ENCODE measurements around the gene ERCC2.

The ERCC2 gene

DNA sequence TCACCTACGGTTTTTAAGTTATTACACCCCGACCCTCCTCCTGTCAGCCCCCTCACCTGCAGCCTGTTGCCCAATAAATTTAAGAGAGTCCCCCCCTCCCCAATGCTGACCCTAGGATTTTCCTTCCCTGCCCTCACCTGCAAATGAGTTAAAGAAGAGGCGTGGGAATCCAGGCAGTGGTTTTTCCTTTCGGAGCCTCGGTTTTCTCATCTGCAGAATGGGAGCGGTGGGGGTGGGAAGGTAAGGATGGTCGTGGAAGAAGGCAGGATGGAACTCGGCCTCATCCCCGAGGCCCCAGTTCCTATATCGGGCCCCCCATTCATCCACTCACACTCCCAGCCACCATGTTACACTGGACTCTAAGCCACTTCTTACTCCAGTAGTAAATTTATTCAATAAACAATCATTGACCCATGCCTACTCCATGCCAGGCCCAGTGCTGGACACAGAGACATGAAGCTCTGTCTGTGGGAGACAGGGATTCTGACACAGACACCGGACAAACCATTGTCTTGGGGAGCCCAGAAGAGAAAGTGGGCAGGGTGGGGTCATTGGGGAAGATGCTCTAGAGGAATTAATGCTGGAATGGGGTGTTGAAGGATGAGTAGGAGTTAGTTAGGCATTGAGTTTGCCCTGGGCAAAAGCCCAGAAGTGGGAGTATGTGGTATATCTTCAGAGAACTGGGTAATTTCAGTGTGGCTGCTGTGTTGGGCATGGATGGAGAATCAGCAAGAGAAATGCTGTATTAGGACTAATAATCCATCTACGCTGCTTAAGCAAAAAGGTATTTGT lies 66.9 kb downstream of the ERCC2 start:
- no peak for DNase-seq (ENCODE audit: low spot score)

DNA sequence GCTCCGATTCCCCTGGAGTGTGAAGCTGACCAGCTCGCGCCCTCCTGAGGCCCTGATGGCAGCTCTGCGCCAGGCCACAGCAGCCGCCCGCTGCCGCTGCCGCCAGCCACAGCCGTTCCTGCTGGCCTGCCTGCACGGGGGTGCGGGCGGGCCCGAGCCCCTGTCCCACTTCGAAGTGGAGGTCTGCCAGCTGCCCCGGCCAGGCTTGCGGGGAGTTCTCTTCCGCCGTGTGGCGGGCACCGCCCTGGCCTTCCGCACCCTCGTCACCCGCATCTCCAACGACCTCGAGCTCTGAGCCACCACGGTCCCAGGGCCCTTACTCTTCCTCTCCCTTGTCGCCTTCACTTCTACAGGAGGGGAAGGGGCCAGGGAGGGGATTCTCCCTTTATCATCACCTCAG lies 68.0 kb downstream of the ERCC2 start:
- DNase-seq (ENCODE audit: low spot score): no peak
